HG03196 (cell line): ENCODE data around the gene SUCO.
"Not testable (repeated sequence)": the region's sequence is repeated elsewhere in the genome, so short reads cannot be mapped to it uniquely, and the experiment has no call there.

ENCODE experiments used
- ATAC-seq: cut with Tn5 transposase; IDR thresholded peaks from one replicate; pipeline ENCODE4 v1.9.1; 2021; ENCODE audit not compliant: unreplicated experiment

SUCO gene

DNA sequence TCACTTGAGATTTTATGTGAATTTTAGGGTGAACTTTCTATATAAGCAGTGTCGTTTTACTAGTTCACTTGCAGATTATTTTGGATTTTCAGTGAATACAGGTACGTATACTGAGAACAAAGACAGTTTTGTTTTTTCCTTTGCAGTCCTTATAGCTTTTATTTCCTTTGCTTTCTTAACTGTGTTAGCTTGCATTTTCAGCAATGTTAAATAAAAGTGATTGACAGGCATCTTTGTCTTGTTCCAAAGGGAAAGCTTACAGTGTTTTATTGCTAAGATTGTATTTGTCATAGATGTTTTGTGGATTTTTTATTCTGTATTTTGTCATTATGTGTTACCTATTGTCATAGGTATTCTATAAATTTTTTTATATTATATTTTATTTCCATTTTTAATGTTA lies 72.7 kb downstream of the SUCO start:
- no peak for ATAC-seq

GRCh38 chr1:172607145-172607544 lies 74.2 kb downstream of the SUCO start:
- no peak for ATAC-seq

DNA sequence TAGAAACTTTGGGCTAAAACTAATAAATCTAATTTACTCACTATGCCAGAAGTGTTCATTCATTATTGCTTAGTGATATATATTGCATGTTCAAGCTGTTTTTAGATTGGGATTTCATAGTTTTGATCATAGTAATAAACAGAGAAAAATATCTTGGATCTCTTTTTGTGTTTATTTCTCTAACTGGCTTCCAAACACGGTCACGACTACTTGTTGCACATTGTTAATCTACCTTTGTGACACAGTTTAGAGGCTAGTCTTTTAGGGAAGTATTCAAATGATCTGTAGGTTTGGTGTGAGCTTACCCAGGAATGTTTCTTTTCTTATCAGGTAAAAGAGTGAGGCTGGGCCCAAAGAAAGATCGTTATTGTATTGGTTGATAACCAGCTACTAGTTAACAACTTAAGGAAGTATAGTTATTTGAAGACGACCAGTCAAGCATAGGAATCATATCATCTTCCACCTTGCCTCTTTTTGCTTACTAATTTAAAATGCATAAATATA lies 75.2 kb downstream of the SUCO start:
- ATAC-seq, result no peak

DNA sequence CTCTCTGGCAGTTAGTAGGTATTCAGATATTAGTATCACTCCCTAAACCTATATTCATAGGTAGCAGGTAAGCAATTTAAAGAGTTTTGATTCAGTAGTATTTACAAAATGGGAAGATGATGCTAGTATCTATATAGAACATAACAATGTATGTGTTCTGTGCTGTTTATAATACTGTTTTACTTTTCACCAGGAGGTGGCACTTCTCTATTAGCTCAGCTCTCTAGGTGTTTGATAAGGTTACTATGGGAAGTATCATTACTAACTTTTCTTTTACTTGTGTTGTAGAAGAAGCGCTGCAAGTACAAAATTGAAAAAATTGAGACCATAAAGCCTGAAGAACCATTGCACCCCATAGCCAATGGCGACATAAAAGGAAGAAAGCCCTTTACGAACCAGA lies 76.6 kb downstream of the SUCO start:
- ATAC-seq, result no peak

DNA sequence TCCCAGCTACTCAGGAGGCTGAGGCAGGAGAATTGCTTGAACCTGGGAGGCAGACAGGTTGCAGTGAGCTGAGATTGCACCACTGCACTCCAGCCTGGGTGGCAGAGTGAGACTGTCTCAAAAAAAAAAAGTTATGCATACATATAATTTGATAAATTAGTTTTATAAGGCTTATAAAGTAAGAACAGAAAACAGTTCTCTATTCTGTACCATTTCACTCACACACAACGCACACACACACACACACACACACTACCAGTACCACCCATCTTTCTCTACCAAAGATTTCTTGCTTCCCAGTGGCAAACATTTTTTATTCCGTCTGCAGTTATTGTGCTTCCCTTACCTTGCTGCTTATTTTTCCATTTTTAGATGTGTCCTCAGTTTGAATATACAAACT lies 79.5 kb downstream of the SUCO start:
- ATAC-seq, result no peak

DNA sequence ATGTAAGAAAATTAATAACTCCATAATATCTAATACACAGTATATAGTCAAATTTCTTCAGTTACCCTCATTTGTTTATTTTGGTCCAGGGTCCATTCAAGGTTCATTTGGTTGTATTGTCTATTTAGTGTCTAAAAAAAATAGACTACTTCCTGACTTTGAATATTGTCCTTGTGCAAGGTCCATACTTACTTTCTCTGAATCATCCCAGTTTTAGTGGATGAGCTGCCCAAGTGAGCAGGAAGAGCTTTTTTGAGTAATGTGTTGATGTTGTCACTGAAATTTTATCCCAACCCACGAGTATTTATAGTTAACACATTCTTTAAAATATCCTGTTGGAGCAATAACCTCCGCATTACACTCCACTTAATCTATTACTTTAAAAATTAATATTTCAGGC lies 80.3 kb downstream of the SUCO start:
- ATAC-seq, result no peak

DNA sequence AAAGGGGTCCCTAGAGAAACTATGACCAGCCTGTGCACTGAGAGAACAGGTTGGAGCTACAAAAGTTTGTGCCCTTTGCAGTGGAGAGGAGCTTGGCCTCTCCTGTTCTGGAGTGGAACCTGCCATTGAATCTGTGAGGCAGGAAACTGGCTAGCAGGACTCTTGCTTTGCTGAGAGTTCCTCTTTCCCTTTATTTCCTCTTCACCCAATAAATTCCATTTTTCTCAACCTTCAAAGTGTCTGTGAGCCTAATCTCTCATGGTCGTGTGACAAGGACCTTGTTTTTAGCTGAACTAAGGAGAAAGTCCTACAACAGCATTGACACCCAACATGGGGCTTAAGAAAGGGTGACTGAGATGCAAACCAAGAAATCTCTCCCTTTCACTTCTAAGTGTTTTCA lies 83.2 kb downstream of the SUCO start:
- no peak for ATAC-seq

GRCh38 chr1:172616636-172617035 lies 83.7 kb downstream of the SUCO start:
- no peak for ATAC-seq

DNA sequence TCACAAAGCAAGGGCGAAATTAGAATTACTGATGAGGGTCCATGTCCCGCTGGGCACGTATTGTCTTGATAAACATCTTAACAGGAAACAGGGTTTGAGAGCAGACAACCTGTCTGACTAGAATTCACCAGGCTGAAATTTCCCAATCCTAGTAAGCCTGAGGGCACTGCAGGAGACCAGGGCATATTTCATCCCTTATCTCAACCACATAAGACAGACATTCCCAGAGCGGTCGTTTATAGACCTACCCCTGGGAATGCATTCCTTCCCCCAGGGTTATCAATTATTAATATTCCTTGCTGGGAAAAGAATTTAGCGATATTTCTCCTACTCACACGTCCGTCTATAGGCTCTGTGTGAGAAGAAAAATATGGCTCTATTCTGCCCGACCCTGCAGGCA lies 87.7 kb downstream of the SUCO start:
- ATAC-seq, result not testable (repeated sequence)

- ATAC-seq, result no peak
Measured at GRCh38 chr1:172622541-172622940, 89.6 kb downstream of the SUCO start.

- no peak for ATAC-seq
Measured at GRCh38 chr1:172623748-172624147, 90.8 kb downstream of the SUCO start.

DNA sequence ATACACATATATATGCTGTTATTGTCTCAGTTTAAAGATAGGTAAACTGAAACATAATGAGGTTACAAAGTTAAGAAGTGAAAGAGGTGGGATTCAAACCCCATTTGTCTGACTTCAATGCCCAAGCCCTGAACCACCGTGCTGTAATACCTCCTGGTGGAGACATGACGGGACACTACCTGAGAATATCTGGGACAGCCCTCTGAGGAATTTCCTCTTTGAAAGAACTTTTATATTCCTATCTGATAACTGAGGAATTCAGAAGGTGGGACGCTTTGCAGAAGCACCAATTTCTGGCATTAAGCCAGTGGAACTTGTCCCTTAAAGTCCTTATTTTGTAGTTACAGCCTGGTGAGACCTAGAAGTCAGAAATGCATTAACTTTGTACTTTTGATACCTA lies 93.9 kb downstream of the SUCO start:
- no peak for ATAC-seq

- ATAC-seq, result no peak
Measured at GRCh38 chr1:172627702-172628101, 94.8 kb downstream of the SUCO start.

GRCh38 chr1:172628401-172628800 lies 95.5 kb downstream of the SUCO start:
- ATAC-seq, result no peak

DNA sequence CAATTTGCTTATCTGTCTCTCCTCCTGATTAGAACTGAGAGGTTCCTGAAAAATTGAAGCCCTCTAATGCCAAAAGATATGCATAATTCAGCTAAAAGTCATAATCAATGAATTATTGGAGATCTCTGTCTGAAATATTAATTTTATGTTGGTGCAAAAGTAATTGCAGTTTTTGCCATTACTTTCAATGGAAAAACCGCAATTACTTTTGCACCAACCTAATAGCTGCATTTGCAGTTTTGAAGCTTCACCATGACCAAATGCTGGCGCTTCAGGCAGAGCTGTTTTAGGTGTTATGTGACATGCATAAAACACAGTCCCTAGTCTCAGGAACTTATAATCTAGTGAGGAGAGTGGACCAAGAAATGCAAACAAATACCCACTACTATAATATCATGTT lies 96.2 kb downstream of the SUCO start:
- ATAC-seq, result no peak

DNA sequence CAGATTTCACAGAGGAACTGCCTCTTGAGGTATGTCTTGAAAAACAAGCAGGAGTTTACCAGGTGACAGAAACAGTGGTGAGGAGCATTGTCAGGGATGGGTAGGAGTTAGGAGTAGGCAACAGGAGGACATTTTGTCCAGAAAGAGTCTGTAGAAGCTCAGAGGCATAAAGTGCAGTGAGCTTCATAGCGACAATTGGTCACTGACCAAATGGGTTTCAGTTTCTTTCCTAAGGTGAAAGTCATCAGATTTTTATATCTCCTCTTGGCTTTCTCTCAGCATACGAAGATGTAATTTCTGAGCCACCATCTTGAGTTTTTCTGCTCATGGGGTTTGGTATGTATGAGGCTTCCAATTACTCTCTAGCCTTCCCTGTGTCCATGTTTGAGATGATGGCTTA lies 96.7 kb downstream of the SUCO start:
- no peak for ATAC-seq

DNA sequence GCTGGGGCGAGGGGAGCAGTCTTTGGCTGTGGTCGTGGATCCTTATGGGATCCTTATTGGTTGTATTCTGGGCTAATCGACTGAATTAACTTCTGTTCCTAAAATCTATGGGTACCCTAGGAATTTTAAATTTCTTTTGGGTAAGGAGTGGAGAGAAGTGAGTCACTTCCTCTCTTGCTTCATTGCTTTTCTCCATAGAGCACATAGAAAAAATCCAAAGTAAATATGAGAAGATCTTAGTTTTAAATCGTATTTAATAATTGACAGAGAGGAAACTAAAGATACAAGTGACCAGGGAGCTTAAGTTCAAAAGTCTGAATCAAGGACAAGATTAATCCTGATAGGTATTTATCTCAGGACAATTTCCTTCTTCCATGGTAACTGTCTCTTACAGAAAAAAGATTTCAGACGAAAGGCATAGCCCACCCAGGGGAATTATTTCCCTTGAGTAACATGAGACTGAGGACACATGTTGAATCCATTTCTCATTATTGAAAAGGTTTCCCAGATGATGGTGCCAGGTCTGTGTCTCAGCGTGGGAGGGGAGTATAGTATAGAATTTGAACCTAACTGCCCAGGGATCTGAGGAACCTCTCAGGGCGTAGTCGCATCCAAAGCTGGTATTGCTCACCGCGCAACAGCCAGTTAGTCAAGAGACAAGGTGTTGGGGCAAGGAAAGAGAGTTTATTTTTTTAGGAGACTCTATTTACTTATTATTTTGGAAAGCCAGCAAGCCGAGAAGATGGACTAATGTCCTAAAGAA lies 97.3 kb downstream of the SUCO start:
- ATAC-seq, result no peak

GRCh38 chr1:172630868-172631267 lies 97.9 kb downstream of the SUCO start:
- no peak for ATAC-seq

- no peak for ATAC-seq
Measured at GRCh38 chr1:172637522-172637921, 104.6 kb downstream of the SUCO start.

DNA sequence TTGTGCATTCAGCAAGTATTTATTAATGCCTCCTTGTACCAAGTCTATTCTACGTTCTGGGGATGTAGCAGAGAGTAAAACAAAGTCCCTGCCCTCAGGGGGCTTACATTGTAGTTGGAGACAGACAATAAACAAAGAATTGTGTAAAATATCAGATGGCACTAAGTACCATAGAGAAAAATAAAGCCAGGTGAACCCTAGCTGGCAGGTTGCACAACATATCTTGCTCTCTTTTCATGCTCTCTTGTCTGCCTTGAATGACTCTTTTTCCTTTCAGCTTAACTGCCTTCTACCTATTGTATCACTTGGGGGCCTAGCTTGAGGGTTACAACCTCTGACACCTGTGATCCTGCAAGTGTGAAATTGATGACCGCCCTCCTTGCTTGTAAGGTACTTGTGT lies 105.3 kb downstream of the SUCO start:
- no peak for ATAC-seq

- ATAC-seq, result no peak
Measured at GRCh38 chr1:172638885-172639831, 106.2 kb downstream of the SUCO start.

- ATAC-seq, result no peak
Measured at GRCh38 chr1:172640111-172640510, 107.2 kb downstream of the SUCO start.
